ENCODE measurements around the gene GTPBP1. TPM values are rescaled to one million over a fixed set of nuclear protein-coding genes. Genes with fewer than 3 reads are reported as not detected.

GTPBP1 gene
- total RNA-seq, 4 donors from 2014 or later: 46.0 to 72.0 (median 56.6) TPM

DNA sequence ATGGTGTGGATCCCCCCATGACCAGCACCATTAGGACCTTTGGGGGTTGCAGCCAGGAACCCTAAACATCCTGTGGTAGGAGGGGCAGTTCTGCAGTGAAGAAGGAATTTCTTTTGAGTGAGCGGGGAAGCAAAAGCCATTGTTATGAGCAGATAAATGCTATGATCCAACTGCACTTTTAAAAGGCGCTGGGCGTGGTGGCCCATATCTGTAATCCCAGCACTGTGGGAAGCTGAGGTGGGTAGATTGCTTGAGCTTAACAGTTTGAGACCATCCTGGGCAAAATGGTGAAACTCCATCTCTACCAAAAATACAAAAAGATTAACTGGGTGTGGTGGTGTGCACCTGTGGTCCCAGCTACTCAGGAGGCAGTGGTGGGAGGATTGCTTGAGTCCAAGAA lies 29.9 kb upstream of the GTPBP1 start:
- TF ChIP-seq EP300 (IDR thresholded peaks at IDR 0.05) (no peak), POLR2A (IDR thresholded peaks at IDR 0.05) (no peak)
- TF ChIP-seq, protein P1, sequence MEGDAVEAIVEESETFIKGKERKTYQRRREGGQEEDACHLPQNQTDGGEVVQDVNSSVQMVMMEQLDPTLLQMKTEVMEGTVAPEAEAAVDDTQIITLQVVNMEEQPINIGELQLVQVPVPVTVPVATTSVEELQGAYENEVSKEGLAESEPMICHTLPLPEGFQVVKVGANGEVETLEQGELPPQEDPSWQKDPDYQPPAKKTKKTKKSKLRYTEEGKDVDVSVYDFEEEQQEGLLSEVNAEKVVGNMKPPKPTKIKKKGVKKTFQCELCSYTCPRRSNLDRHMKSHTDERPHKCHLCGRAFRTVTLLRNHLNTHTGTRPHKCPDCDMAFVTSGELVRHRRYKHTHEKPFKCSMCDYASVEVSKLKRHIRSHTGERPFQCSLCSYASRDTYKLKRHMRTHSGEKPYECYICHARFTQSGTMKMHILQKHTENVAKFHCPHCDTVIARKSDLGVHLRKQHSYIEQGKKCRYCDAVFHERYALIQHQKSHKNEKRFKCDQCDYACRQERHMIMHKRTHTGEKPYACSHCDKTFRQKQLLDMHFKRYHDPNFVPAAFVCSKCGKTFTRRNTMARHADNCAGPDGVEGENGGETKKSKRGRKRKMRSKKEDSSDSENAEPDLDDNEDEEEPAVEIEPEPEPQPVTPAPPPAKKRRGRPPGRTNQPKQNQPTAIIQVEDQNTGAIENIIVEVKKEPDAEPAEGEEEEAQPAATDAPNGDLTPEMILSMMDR (IDR thresholded peaks at IDR 0.05): no peak
- no peaks in the 10 kb centered on the region for H3K4me1 ChIP-seq
- no peak overlapping the region for H3K27ac ChIP-seq
- H3K4me3 ChIP-seq: no peak overlapping the region
- peaks cover 0 to 33% (median 15%) of the 10 kb centered on the region in 3 donors for H3K36me3 ChIP-seq
- no peaks in the 10 kb centered on the region for H3K9me3 ChIP-seq
- no peak for DNase-seq (ENCODE audit: low spot score in 2 of 2)
- 93 to 95% methylated on average over 3 of the region's 3 CpGs for WGBS, 2 donors
- H3K27me3 ChIP-seq: no peaks in the 10 kb centered on the region

DNA sequence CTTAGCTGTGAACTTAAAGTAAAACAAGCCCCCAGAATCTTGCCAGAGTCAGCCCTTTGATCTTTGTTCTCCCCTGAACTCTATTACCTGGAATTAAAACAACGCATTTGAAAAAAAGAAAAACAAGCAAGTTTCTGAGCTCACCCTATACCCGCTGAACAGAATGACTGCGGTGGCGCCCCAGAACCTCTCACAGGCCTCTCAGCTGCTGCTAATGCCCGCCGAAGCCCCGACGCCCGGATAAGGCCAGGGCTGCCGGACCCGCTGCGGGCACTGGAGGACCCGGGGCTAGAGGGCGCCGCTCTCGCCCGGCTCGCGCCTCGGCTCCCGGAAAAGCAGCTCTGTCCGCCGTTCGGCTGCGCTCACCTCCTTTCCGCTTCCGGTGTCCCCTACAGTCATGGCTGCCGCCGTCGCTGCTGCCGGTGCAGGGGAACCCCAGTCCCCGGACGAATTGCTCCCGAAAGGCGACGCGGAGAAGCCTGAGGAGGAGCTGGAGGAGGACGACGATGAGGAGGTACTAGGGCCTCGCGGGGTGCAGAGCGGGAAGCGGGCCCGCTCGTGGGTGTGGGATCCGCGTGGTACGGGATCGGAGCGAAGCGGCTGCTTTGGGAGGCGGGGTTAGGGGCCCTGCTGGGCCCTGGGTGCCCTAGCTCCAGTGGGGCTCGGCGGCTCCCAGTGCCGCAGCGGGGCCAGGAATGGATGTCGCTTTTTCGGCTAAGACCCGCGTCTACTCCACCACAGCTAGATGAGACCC lies 24.0 kb upstream of the GTPBP1 start, which contains the start of gene TOMM22:
Gene TOMM22 (plus strand): TSS at position 376 of the 754 bp plus-strand sequence. CDS start 22 bp downstream, at position 398.
- Histone ChIP-seq H3K27me3 (no peaks in the 10 kb centered on the region), H3K27ac (peak within 1 kb of the TSS in 3 of 4 donors; percentile 57 to 80 (median 76)), H3K4me1 (peaks cover 0 to 23% (median 5%) of the 10 kb centered on the region in 4 donors), H3K9me3 (no peaks in the 10 kb centered on the region), H3K36me3 (peaks cover 0 to 37% (median 0%) of the 10 kb centered on the region in 3 donors), H3K4me3 (peak within 1 kb of the TSS; percentile 76 to 99 (median 80))
- TF ChIP-seq POLR2A (IDR thresholded peaks at IDR 0.05) (peak in 1 of 2 donors; percentile 64), EP300 (IDR thresholded peaks at IDR 0.05) (peak; percentile 88 to 95)
- TF ChIP-seq, protein P1 (IDR thresholded peaks at IDR 0.05): peak in 4 of 5 experiments; percentile 52 to 84 (median 74)
- 0 to 1% methylated on average over 39 to 41 of the region's 60 CpGs for WGBS, 2 donors
- DNase-seq (ENCODE audit: low spot score in 2 of 2): peak; percentile 61 to 79

DNA sequence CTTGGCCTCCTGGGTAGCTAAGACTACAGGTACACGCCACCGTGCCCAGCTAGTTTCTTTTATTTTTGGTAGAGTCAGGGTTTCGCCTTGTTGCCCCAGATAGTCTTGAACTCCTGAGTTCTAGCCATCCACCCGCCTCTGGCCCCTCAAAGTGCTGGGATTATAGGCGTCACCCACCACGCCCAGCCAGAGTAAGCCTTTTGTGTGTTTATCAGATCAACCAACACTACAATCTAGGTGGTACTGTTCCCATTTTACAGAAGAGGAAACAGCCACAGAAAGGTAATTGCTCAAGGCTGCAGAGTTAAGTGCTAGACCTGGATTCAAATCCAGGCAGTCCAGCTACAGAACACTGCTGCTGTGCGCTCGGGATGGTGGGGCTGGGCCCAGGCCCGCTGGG lies 20.8 kb upstream of the GTPBP1 start:
- no peak for TF ChIP-seq EP300 (IDR thresholded peaks at IDR 0.05)
- TF ChIP-seq, protein P1 (IDR thresholded peaks at IDR 0.05): no peak
- no peak for TF ChIP-seq POLR2A (IDR thresholded peaks at IDR 0.05)
- WGBS, 2 donors: 89% methylated on average over 9 of the region's 9 CpGs
- no peak overlapping the region for H3K4me3 ChIP-seq
- H3K27ac ChIP-seq: no peak overlapping the region
- peaks cover 5 to 68% (median 9%) of the 10 kb centered on the region in 3 donors for H3K36me3 ChIP-seq
- no peaks in the 10 kb centered on the region for H3K27me3 ChIP-seq
- no peaks in the 10 kb centered on the region for H3K9me3 ChIP-seq
- H3K4me1 ChIP-seq: peaks cover 0 to 23% (median 5%) of the 10 kb centered on the region in 4 donors
- DNase-seq (ENCODE audit: low spot score in 2 of 2): no peak

DNA sequence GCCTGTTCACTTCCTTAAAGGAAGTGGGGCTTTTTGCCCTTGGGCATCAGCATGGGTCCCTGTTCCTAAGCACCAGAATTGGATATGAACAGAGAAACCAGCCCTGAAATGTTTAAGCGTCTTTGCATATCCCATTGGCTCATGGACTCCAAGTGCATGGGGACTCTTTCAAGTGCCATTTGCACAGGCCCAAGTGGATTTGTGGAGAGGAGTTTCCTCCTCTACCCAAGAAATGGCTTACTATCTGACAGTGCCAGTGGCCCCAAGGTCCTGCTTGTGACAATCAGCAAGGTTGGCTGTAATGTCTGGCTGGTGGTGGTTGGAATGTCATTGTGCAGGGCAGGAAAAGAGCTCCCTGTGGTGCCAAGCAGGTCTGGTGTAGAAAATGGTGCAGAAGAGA lies 20.0 kb upstream of the GTPBP1 start:
- H3K27ac ChIP-seq: no peak overlapping the region
- TF ChIP-seq EP300 (IDR thresholded peaks at IDR 0.05) (no peak), POLR2A (IDR thresholded peaks at IDR 0.05) (no peak)
- TF ChIP-seq, protein P1 (IDR thresholded peaks at IDR 0.05): no peak

DNA sequence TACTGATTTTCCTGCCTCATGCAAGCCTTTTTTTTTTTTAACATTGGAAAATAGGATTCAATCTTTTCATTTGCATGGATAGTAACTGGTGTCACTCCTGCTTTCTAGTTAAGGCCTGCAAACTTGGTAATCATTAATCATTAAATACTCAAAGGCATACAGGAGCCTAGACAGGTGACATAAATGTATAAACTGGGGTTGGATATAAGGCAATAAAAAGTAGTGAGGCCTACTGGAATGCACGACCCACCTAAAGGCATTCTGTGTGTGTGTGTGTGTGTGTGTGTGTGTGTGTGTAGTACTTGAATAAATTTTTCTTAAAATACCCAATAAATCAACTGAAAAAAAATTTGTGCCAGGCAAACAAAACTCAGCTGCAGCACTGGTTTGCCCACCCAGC lies 16.1 kb upstream of the GTPBP1 start:
- no peak for DNase-seq (ENCODE audit: low spot score in 2 of 2)
- H3K4me1 ChIP-seq: peaks cover 0 to 24% (median 0%) of the 10 kb centered on the region in 4 donors
- no peak overlapping the region for H3K27ac ChIP-seq
- no peaks in the 10 kb centered on the region for H3K9me3 ChIP-seq
- TF ChIP-seq EP300 (IDR thresholded peaks at IDR 0.05) (no peak), POLR2A (IDR thresholded peaks at IDR 0.05) (no peak)
- TF ChIP-seq, protein P1 (IDR thresholded peaks at IDR 0.05): no peak
- no peak overlapping the region for H3K4me3 ChIP-seq
- 71 to 88% methylated on average over 1 of the region's 1 CpG for WGBS, 2 donors
- peaks cover 5 to 75% (median 9%) of the 10 kb centered on the region in 3 donors for H3K36me3 ChIP-seq
- no peaks in the 10 kb centered on the region for H3K27me3 ChIP-seq

More for the DNA sequence above, 20.0 kb upstream of the GTPBP1 start:
- no peak for DNase-seq (ENCODE audit: low spot score in 2 of 2)
- no peak overlapping the region for H3K4me3 ChIP-seq
- no peaks in the 10 kb centered on the region for H3K9me3 ChIP-seq
- peaks cover 0 to 23% (median 5%) of the 10 kb centered on the region in 4 donors for H3K4me1 ChIP-seq
- peaks cover 5 to 70% (median 9%) of the 10 kb centered on the region in 3 donors for H3K36me3 ChIP-seq
- no peaks in the 10 kb centered on the region for H3K27me3 ChIP-seq
- 75 to 87% methylated on average over 1 of the region's 1 CpG for WGBS, 2 donors
